Measurements from ENCODE around the gene DLG2.

The DLG2 gene

GRCh38 chr11:84227970-84228665, 1399.0 kb downstream of the DLG2 start:
- H3K9me2 ChIP-seq (replicated peaks; ENCODE audit: insufficient read depth, low read length): no peaks in the 10 kb centered on the region
- H3F3A ChIP-seq (ENCODE audit: insufficient read depth, low read length): no peaks in the 10 kb centered on the region
- no peaks in the 10 kb centered on the region for H3K79me2 ChIP-seq (ENCODE audit: low read length)
- no peak overlapping the region for H3K27ac ChIP-seq (ENCODE audit: low read length)
- no peak overlapping the region for H3K9ac ChIP-seq (ENCODE audit: low read length)
- no peaks in the 10 kb centered on the region for H3K27me3 ChIP-seq (replicated peaks; ENCODE audit: insufficient read depth, low read length)
- DNase-seq: no peak
- no peak overlapping the region for H2AFZ ChIP-seq (ENCODE audit: low read length)
- no peaks in the 10 kb centered on the region for H3K4me1 ChIP-seq (ENCODE audit: low read length)
- no peak overlapping the region for H3K4me3 ChIP-seq (ENCODE audit: low read length)
- no peaks in the 10 kb centered on the region for H3K9me3 ChIP-seq (replicated peaks; ENCODE audit: insufficient read depth, low read length)
- H3K36me3 ChIP-seq (replicated peaks; ENCODE audit: insufficient read depth, low read length): no peaks in the 10 kb centered on the region
- TF ChIP-seq EZH2 (optimal IDR thresholded peaks at IDR 0.05; ENCODE audit: low read depth, low read length) (no peak), EZH2phosphoT487 (IDR thresholded peaks at IDR 0.05; ENCODE audit: low read length) (no peak), CTCF (IDR thresholded peaks at IDR 0.05; ENCODE audit: low read length) (no peak)
- H3K4me2 ChIP-seq (ENCODE audit: low read depth, low read length): no peak overlapping the region
- H4K20me1 ChIP-seq (ENCODE audit: insufficient read depth, low read length): no peaks in the 10 kb centered on the region

- no peaks in the 10 kb centered on the region for H3K79me2 ChIP-seq (ENCODE audit: low read length)
- DNase-seq: no peak
- H3K27ac ChIP-seq (ENCODE audit: low read length): no peak overlapping the region
- no peak overlapping the region for H3K4me2 ChIP-seq (ENCODE audit: low read depth, low read length)
- H4K20me1 ChIP-seq (ENCODE audit: insufficient read depth, low read length): no peaks in the 10 kb centered on the region
- no peak for TF ChIP-seq EZH2phosphoT487 (IDR thresholded peaks at IDR 0.05; ENCODE audit: low read length)
- TF ChIP-seq EZH2 (optimal IDR thresholded peaks at IDR 0.05; ENCODE audit: low read depth, low read length): no peak
- no peak for TF ChIP-seq CTCF (IDR thresholded peaks at IDR 0.05; ENCODE audit: low read length)
- H3K9ac ChIP-seq (ENCODE audit: low read length): no peak overlapping the region
- no peaks in the 10 kb centered on the region for H3F3A ChIP-seq (ENCODE audit: insufficient read depth, low read length)
- no peaks in the 10 kb centered on the region for H3K36me3 ChIP-seq (replicated peaks; ENCODE audit: insufficient read depth, low read length)
- no peaks in the 10 kb centered on the region for H3K4me1 ChIP-seq (ENCODE audit: low read length)
- H2AFZ ChIP-seq (ENCODE audit: low read length): no peak overlapping the region
- H3K4me3 ChIP-seq (ENCODE audit: low read length): no peak overlapping the region
- H3K27me3 ChIP-seq (replicated peaks; ENCODE audit: insufficient read depth, low read length): no peaks in the 10 kb centered on the region
- no peaks in the 10 kb centered on the region for H3K9me2 ChIP-seq (replicated peaks; ENCODE audit: insufficient read depth, low read length)
- H3K9me3 ChIP-seq (replicated peaks; ENCODE audit: insufficient read depth, low read length): no peaks in the 10 kb centered on the region
Measured at GRCh38 chr11:84224042-84224441, 1403.1 kb downstream of the DLG2 start.

GRCh38 chr11:84218318-84218717, 1408.8 kb downstream of the DLG2 start:
- Histone ChIP-seq H3K9ac (ENCODE audit: low read length) (no peak overlapping the region), H2AFZ (ENCODE audit: low read length) (no peak overlapping the region), H3K36me3 (replicated peaks; ENCODE audit: insufficient read depth, low read length) (no peaks in the 10 kb centered on the region), H3K27ac (ENCODE audit: low read length) (no peak overlapping the region), H3K4me3 (ENCODE audit: low read length) (no peak overlapping the region), H3K27me3 (replicated peaks; ENCODE audit: insufficient read depth, low read length) (no peaks in the 10 kb centered on the region), H3K4me2 (ENCODE audit: low read depth, low read length) (no peak overlapping the region), H4K20me1 (ENCODE audit: insufficient read depth, low read length) (no peaks in the 10 kb centered on the region), H3K9me3 (replicated peaks; ENCODE audit: insufficient read depth, low read length) (no peaks in the 10 kb centered on the region), H3F3A (ENCODE audit: insufficient read depth, low read length) (no peaks in the 10 kb centered on the region), H3K79me2 (ENCODE audit: low read length) (no peaks in the 10 kb centered on the region), H3K9me2 (replicated peaks; ENCODE audit: insufficient read depth, low read length) (no peaks in the 10 kb centered on the region), H3K4me1 (ENCODE audit: low read length) (no peaks in the 10 kb centered on the region)
- TF ChIP-seq EZH2 (optimal IDR thresholded peaks at IDR 0.05; ENCODE audit: low read depth, low read length): no peak
- TF ChIP-seq EZH2phosphoT487 (IDR thresholded peaks at IDR 0.05; ENCODE audit: low read length): no peak
- no peak for TF ChIP-seq CTCF (IDR thresholded peaks at IDR 0.05; ENCODE audit: low read length)
- DNase-seq: no peak

Data from MM.1S (cell line).